CD4-positive, alpha-beta memory T cell (primary cell): ENCODE results near the gene ATP8B4. TPM values are rescaled to one million over a fixed set of nuclear protein-coding genes. Genes with fewer than 3 reads are reported as not detected.

Source experiments
- CTCF ChIA-PET: fragments of 350-600 bp; sonication (Branson Sonifier 250); formaldehyde crosslinking; loops from one replicate; lab custom pipeline; 2021; ENCODE audit warnings: inconsistent platforms; ENCODE audit not compliant: partially characterized antibody; lab: Charles Lee
- POLR2A ChIA-PET: fragments of 350-600 bp; sonication (Branson Sonifier 250); formaldehyde crosslinking; loops from one replicate; lab custom pipeline; 2021; ENCODE audit not compliant: partially characterized antibody; lab: Charles Lee
- DNase-seq, 5 donors: peaks; one replicate each; pipeline versions ENCODE4 v3.0.0 to v3.0.0-alpha.2; 2020 to 2022; ENCODE audit warnings: mixed read lengths in 1 of 5
- H3K27ac ChIP-seq: one replicate; pipeline ENCODE4 v1.7.0; 2013; ENCODE audit warnings: low read depth, low read length
- H3K27me3 ChIP-seq: 2 replicates; pipeline ENCODE4 v1.7.0; 2013; ENCODE audit warnings: mild to moderate bottlenecking, low read length, moderate library complexity; ENCODE audit not compliant: insufficient read depth
- H3K36me3 ChIP-seq: 2 replicates; pipeline ENCODE4 v1.7.0; 2013; ENCODE audit warnings: mild to moderate bottlenecking, low read length, moderate library complexity; ENCODE audit not compliant: insufficient read depth
- H3K4me1 ChIP-seq: 2 replicates; pipeline ENCODE4 v1.7.0; 2013; ENCODE audit warnings: mild to moderate bottlenecking, low read length, moderate library complexity; ENCODE audit not compliant: insufficient read depth
- H3K4me3 ChIP-seq, 2 donors: one replicate each; pipeline ENCODE4 v1.7.0; 2013; ENCODE audit warnings: low read length in 2 of 2, mild to moderate bottlenecking in 1 of 2
- H3K9me3 ChIP-seq, 2 donors: one replicate each; pipeline ENCODE4 v1.7.0; 2013; ENCODE audit warnings: low read length in 2 of 2, control low read depth in 1 of 2; ENCODE audit not compliant: control insufficient read depth in 1 of 2
- H3K27ac Mint-ChIP-seq, 7 donors: one replicate each; pipeline ENCODE4 v1.8.0; 2020 to 2021; ENCODE audit warnings: mixed read lengths in 7 of 7, mild to moderate bottlenecking in 6 of 7, inconsistent platforms in 3 of 7, moderate library complexity in 3 of 7
- H3K27me3 Mint-ChIP-seq, 2 donors: one replicate each; pipeline ENCODE4 v1.8.0; 2020 to 2021; ENCODE audit warnings: mixed read lengths in 2 of 2
- H3K36me3 Mint-ChIP-seq, 2 donors: one replicate each; pipeline ENCODE4 v1.8.0; 2020 to 2021; ENCODE audit warnings: mixed read lengths in 2 of 2, inconsistent platforms in 1 of 2, mild to moderate bottlenecking in 1 of 2
- H3K4me1 Mint-ChIP-seq, 4 donors: one replicate each; pipeline ENCODE4 v1.8.0; 2020 to 2021; ENCODE audit warnings: mixed read lengths in 4 of 4, mild to moderate bottlenecking in 1 of 4
- H3K4me3 Mint-ChIP-seq, 8 donors: one replicate each; pipeline ENCODE4 v1.8.0; 2020 to 2021; ENCODE audit warnings: mixed read lengths in 8 of 8, mild to moderate bottlenecking in 7 of 8, moderate library complexity in 6 of 8, inconsistent platforms in 3 of 8
- H3K9me3 Mint-ChIP-seq, 8 donors: one replicate each; pipeline ENCODE4 v1.8.0; 2020 to 2021; ENCODE audit warnings: mixed read lengths in 8 of 8, mild to moderate bottlenecking in 5 of 8, inconsistent platforms in 3 of 8, moderate library complexity in 1 of 8
- intact Hi-C: fragments of 100-400 bp; cut with micrococcal nuclease; formaldehyde crosslinking; loops from one replicate; pipeline ENCODE4 v1.15.1; 2023
- polyA plus RNA-seq, 2 donors: library from polyadenylated mRNA; unstranded; fragments of 300-500 nt; fragmentation: Illumina TruSeq; gene quantifications; one replicate each; pipeline ENCODE4 v1.2.3, GENCODE V29; 2021
- total RNA-seq, 2 experiments: library from RNA; stranded (reverse); gene quantifications; one replicate each; pipeline ENCODE4 v1.2.3, GENCODE V29; 2021

Gene ATP8B4
- total and polyA plus RNA-seq, 4 experiments from 2014 or later = 0.11 to 0.67 (median 0.44) TPM; not detected in 1

DNA sequence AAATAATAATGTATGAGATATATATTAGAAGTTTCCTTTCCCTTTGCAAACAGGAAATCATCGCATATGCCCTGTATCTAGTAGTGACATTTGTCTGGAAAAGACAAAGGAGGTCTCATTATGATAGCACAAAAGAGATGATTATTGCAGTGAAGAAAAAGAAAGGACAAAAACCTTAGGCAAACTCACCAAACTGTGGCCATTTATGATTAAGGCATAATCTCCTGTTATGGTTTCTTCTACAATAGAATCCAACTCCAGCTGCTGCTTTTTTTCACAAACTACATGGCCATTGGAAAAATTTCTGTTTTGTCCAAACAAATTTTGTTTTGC, 218.2 kb downstream of the ATP8B4 start:
- intact Hi-C loops = no loop called here
- Mint-ChIP-seq H3K9me3 (peaks cover 0 to 3% (median 0%) of the 10 kb centered on the region in 8 donors), H3K36me3 (no peaks in the 10 kb centered on the region), H3K27me3 (peaks cover 0 to 2% of the 10 kb centered on the region in 2 donors), H3K27ac (no peak overlapping the region), H3K4me1 (no peaks in the 10 kb centered on the region), H3K4me3 (no peak overlapping the region)
- Histone ChIP-seq H3K27ac (no peak overlapping the region), H3K4me3 (no peak overlapping the region), H3K36me3 (no peaks in the 10 kb centered on the region), H3K4me1 (no peaks in the 10 kb centered on the region), H3K9me3 (no peaks in the 10 kb centered on the region), H3K27me3 (no peaks in the 10 kb centered on the region)
- ChIA-PET POLR2A (no interaction called here), CTCF (no interaction called here)
- DNase-seq = no peak

DNA sequence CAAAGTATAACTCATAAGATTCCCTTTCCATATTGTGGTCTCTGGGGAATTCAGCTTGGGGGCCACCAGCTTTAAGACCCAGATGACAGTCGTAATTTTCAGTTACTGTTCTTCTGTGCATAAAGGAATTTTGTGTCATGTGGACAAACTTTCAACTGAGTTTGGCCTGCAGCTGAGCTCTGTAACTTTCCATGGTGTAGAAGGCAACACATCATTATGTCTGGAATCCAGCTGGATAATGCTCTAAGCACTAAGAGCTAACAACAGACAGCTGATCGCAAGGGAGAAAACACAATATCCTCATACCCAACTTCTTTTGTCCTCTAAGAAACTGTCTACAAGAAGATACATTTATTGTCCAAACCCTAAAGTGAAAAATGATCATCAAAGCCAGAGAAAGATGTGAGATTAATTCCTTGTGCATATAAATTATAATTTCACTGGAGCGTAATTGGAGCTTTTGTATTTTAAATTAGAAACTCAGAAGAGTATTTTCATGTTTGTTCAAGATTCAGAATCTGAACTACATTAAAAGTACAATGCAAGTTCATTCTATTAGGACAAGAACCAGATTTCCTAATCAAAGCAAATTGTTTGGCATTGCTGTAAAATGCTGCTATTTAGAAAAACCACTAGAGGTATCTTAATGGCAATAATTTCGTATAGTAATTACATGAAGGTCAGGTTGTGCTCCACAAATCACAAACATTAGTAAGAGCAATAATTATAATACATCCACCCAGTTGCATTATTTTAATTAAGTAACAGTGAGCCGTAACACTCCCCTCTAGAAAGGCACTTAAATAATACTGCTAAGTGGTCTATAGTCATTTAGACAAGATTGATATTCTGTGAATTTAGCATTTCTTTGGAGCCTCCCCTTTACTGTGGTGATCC, 218.8 kb downstream of the ATP8B4 start:
- H3K9me3 Mint-ChIP-seq = peaks cover 0 to 3% (median 0%) of the 10 kb centered on the region in 8 donors
- Histone ChIP-seq H3K36me3 (no peaks in the 10 kb centered on the region), H3K27me3 (no peaks in the 10 kb centered on the region), H3K4me3 (no peak overlapping the region), H3K27ac (no peak overlapping the region), H3K4me1 (no peaks in the 10 kb centered on the region), H3K9me3 (no peaks in the 10 kb centered on the region)
- DNase-seq = no peak
- H3K36me3 Mint-ChIP-seq = no peaks in the 10 kb centered on the region
- no peak overlapping the region for H3K27ac Mint-ChIP-seq
- intact Hi-C loops = no loop called here
- no peaks in the 10 kb centered on the region for H3K4me1 Mint-ChIP-seq
- H3K4me3 Mint-ChIP-seq = no peak overlapping the region
- ChIA-PET CTCF (no interaction called here), POLR2A (no interaction called here)
- H3K27me3 Mint-ChIP-seq = peaks cover 0 to 2% of the 10 kb centered on the region in 2 donors

DNA sequence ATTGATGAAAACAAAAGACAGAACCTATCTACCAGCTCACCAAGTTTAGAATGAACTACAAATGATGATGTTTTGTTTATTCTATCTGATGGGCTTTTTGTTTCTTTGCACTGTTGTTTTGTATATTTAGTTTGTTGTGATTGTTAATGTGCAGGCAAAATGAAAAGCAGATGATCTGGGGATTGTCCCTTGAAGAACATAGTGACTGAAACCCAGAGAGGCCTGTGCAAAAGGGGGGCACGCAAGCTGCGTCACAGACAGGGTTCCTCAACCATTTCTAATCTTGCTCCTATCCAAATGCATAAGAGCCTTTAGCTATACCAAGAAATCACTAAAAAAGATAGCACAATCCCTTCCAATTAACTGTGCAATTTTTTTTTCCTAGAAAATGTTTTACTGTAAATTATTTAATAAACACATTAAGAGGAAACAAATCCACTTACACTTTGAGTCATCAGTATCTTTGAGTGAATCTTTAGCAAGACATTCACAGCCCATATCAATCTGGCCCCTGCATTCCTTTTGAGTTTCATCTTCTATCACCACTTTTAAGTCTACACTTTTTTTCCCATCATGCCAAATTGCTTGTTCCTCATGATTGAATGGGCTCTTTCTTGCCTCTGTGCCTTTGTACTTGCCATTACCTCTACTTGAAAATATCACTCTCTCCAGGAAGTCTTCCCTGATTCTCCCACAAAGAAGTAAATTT, 220.3 kb downstream of the ATP8B4 start:
- no peaks in the 10 kb centered on the region for H3K9me3 ChIP-seq
- Mint-ChIP-seq H3K9me3 (peaks cover 0 to 3% (median 0%) of the 10 kb centered on the region in 8 donors), H3K36me3 (no peaks in the 10 kb centered on the region), H3K27ac (no peak overlapping the region), H3K4me3 (no peak overlapping the region), H3K27me3 (peaks cover 0 to 2% of the 10 kb centered on the region in 2 donors), H3K4me1 (no peaks in the 10 kb centered on the region)
- ChIA-PET POLR2A (no interaction called here), CTCF (no interaction called here)
- H3K36me3 ChIP-seq = no peaks in the 10 kb centered on the region
- no peak for DNase-seq
- no peaks in the 10 kb centered on the region for H3K27me3 ChIP-seq
- no peak overlapping the region for H3K4me3 ChIP-seq
- H3K4me1 ChIP-seq = no peaks in the 10 kb centered on the region
- intact Hi-C loops = no loop called here
- H3K27ac ChIP-seq = no peak overlapping the region

DNA sequence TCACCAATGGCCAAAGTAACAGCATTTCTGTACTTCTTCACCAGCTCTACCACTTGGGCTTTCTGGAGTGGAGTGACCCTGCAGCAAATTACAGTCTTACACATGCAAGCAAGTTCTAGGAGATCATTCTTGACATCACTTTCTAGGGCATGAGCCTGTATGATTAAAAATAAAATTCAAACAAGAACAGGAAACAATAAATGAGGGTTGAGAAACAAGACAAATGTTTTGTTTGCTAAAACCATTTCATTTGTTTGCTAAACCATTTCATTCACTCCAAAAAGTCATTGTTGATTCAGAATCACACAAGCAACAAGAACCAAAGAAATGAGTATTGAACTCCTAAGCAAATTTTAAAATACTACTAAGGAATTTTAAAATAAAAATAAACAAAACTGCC, 220.9 kb downstream of the ATP8B4 start:
- Histone ChIP-seq H3K27me3 (no peaks in the 10 kb centered on the region), H3K4me3 (no peak overlapping the region), H3K4me1 (no peaks in the 10 kb centered on the region), H3K9me3 (no peaks in the 10 kb centered on the region), H3K27ac (no peak overlapping the region), H3K36me3 (no peaks in the 10 kb centered on the region)
- intact Hi-C loops = no loop called here
- DNase-seq = no peak
- H3K36me3 Mint-ChIP-seq = no peaks in the 10 kb centered on the region
- H3K9me3 Mint-ChIP-seq = peaks cover 0 to 3% (median 0%) of the 10 kb centered on the region in 8 donors
- H3K4me3 Mint-ChIP-seq = no peak overlapping the region
- ChIA-PET POLR2A (no interaction called here), CTCF (no interaction called here)
- no peaks in the 10 kb centered on the region for H3K4me1 Mint-ChIP-seq
- no peak overlapping the region for H3K27ac Mint-ChIP-seq
- peaks cover 0 to 2% of the 10 kb centered on the region in 2 donors for H3K27me3 Mint-ChIP-seq

DNA sequence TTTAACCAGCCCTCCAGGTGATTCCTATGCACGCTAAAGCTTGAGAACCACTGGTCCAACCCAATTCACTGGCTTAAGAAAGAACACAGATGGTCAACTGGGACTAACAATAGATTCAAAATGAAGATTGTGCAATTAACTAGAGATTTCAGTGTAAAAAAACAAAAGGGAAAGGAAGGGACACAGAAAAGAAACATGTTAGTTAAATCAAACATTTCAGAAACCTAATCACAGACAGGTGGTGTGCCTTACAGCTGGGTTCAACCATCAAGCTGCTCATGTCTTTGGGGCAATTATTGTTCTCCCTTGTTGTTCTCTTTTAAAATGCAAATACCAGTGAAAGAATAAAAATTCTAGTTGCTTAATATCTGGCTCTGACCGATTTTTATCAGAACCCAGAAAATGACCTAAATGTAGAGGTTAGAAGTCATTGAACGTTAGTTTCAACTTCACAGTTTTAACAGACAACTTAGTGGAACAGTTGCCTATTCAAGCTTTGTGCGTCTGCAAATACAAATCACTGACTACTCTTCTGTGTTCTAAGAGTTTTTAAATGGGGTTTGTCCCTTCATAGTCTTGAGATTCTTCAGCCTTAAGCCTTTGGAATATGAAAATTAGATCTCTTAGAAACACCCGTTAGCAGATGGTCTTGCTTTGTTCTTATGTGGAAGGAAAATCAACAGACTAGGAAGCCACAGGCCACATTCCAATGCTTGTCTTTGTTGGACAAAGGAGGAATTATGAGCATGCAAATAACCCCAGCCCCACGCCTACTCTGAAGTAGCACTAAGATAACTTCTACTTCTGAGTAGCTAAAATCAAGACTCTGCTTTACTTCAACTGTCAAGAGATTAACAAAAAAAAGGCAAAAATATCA, 223.4 kb downstream of the ATP8B4 start:
- no peak overlapping the region for H3K4me3 Mint-ChIP-seq
- Histone ChIP-seq H3K4me1 (no peaks in the 10 kb centered on the region), H3K27ac (no peak overlapping the region), H3K36me3 (no peaks in the 10 kb centered on the region), H3K9me3 (no peaks in the 10 kb centered on the region), H3K4me3 (no peak overlapping the region), H3K27me3 (no peaks in the 10 kb centered on the region)
- ChIA-PET POLR2A (no interaction called here), CTCF (no interaction called here)
- H3K4me1 Mint-ChIP-seq = no peaks in the 10 kb centered on the region
- intact Hi-C loops = no loop called here
- H3K27me3 Mint-ChIP-seq = no peaks in the 10 kb centered on the region
- H3K36me3 Mint-ChIP-seq = no peaks in the 10 kb centered on the region
- no peak for DNase-seq
- H3K27ac Mint-ChIP-seq = no peak overlapping the region
- peaks cover 0 to 3% (median 0%) of the 10 kb centered on the region in 8 donors for H3K9me3 Mint-ChIP-seq

DNA sequence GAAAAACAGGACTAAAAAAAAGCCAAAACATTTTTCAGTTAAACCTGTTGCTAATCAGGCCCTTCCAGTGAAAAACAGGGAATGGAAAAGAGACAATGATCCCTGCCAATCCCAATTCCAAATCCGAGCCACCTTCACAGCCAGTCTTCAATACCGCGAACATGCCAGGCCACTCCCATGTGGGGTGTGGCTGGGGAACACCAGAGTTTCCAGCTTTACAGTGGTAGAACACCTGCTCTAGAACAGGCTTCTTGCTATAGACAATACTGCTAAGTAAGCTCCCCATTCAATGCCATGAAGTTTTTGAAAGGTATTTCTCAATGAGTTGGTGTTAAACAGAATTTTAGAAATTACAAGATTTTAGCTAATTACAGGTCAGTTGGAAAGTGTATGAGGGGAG, 228.3 kb downstream of the ATP8B4 start:
- ChIA-PET POLR2A (no interaction called here), CTCF (no interaction called here)
- H3K9me3 ChIP-seq = no peaks in the 10 kb centered on the region

DNA sequence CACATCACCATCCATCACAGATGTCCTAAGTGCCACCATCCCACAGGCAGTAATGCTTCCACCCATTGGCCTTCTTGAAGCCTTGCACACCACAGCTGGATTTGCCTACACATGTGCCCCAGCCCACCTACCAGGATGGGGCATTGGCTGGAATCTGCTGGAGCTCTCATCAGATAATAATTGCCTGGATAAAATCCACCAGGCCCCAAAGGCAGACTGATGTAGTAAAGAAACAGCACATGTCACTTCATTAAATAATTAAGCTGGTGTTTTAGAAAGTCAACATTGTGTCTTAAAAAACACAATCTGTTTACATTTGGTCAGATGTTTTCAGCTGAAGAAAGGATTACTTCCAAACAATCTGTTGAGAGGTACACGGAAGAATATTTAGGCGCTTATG, 229.5 kb downstream of the ATP8B4 start:
- Mint-ChIP-seq H3K27ac (no peak overlapping the region), H3K36me3 (no peaks in the 10 kb centered on the region), H3K4me3 (no peak overlapping the region), H3K4me1 (no peaks in the 10 kb centered on the region), H3K9me3 (no peaks in the 10 kb centered on the region), H3K27me3 (peaks cover 0 to 2% of the 10 kb centered on the region in 2 donors)
- Histone ChIP-seq H3K36me3 (no peaks in the 10 kb centered on the region), H3K27me3 (no peaks in the 10 kb centered on the region), H3K4me1 (no peaks in the 10 kb centered on the region), H3K27ac (no peak overlapping the region), H3K9me3 (no peaks in the 10 kb centered on the region), H3K4me3 (no peak overlapping the region)
- POLR2A ChIA-PET = no interaction called here
- intact Hi-C loops = no loop called here
- CTCF ChIA-PET = no interaction called here
- DNase-seq = no peak

More for the DNA sequence above, 228.3 kb downstream of the ATP8B4 start:
- Histone ChIP-seq H3K4me1 (no peaks in the 10 kb centered on the region), H3K27me3 (no peaks in the 10 kb centered on the region), H3K27ac (no peak overlapping the region), H3K36me3 (no peaks in the 10 kb centered on the region), H3K4me3 (no peak overlapping the region)
- no peak overlapping the region for H3K4me3 Mint-ChIP-seq
- intact Hi-C loops = no loop called here
- H3K4me1 Mint-ChIP-seq = no peaks in the 10 kb centered on the region
- no peaks in the 10 kb centered on the region for H3K27me3 Mint-ChIP-seq
- no peak overlapping the region for H3K27ac Mint-ChIP-seq
- H3K9me3 Mint-ChIP-seq = no peaks in the 10 kb centered on the region
- no peak for DNase-seq
- H3K36me3 Mint-ChIP-seq = no peaks in the 10 kb centered on the region
